Activated CD4-positive, alpha-beta memory T cell treated with anti-CD3 and anti-CD28 coated beads for 36 hours (primary cell): ENCODE results near the gene PSMB7. TPM values are rescaled to one million over a fixed set of nuclear protein-coding genes. Genes with fewer than 3 reads are reported as not detected.

Source experiments
- CTCF ChIA-PET: fragments of 350-600 bp; sonication (Branson Sonifier 250); formaldehyde crosslinking; loops from one replicate; lab custom pipeline; 2021; ENCODE audit warnings: antibody characterized with exemption, inconsistent platforms; lab: Charles Lee
- POLR2A ChIA-PET: fragments of 350-600 bp; sonication (Branson Sonifier 250); formaldehyde crosslinking; loops from one replicate; lab custom pipeline; 2021; ENCODE audit warnings: antibody characterized with exemption; lab: Charles Lee
- DNase-seq: peaks from one replicate; pipeline ENCODE4 v3.0.0-alpha.2; 2020
- H3K27ac Mint-ChIP-seq: one replicate; pipeline ENCODE4 v1.8.0; 2021; ENCODE audit warnings: mixed read lengths
- H3K27me3 Mint-ChIP-seq: one replicate; pipeline ENCODE4 v1.8.0; 2021; ENCODE audit warnings: mixed read lengths
- H3K36me3 Mint-ChIP-seq: one replicate; pipeline ENCODE4 v1.8.0; 2021; ENCODE audit warnings: mixed read lengths
- H3K4me1 Mint-ChIP-seq: one replicate; pipeline ENCODE4 v1.8.0; 2021; ENCODE audit warnings: low read depth, mixed read lengths
- H3K4me3 Mint-ChIP-seq: one replicate; pipeline ENCODE4 v1.8.0; 2021; ENCODE audit warnings: mild to moderate bottlenecking, mixed read lengths
- H3K9me3 Mint-ChIP-seq: one replicate; pipeline ENCODE4 v1.8.0; 2021; ENCODE audit warnings: mixed read lengths
- intact Hi-C: fragments of 100-400 bp; cut with micrococcal nuclease; formaldehyde crosslinking; loops from one replicate; pipeline ENCODE4 v1.15.1; 2023
- total RNA-seq, 2 experiments: library from RNA; stranded (reverse); gene quantifications; one replicate each; pipeline ENCODE4 v1.2.3, GENCODE V29; 2021

Gene PSMB7
- total RNA-seq, 2 experiments from 2014 or later, result 156 TPM

DNA sequence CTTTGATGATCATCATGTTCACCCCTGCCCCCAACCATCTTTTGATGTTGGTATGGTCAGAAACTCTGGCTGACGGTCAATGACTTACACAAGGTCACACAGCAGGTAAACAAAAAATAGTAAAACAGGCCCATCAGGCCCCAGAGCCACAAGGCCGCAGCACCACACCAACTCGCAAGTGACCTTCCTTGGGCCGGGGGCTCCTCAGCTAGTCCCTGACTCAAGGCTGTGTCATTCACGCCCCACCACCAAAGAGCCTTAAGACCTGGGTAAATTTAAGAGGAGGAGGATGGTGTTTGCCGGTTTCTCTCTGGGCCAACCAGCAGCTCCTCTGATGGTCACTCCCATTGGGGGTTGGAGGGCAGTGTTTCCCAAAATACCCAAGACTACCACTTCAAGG is 55.8 kb downstream of the PSMB7 start:
- Mint-ChIP-seq H3K27me3 (no peaks in the 10 kb centered on the region), H3K4me1 (peaks cover 47% of the 10 kb centered on the region), H3K4me3 (no peak overlapping the region), H3K36me3 (no peaks in the 10 kb centered on the region), H3K27ac (peak overlapping the region; percentile 65), H3K9me3 (no peaks in the 10 kb centered on the region)
- POLR2A ChIA-PET, result interaction anchor here (0.6 kb wide), 1 partner anchor 212 kb away, joined by 3 read pairs; no protein-coding TSS in a partner anchor
- DNase-seq, result no peak
- CTCF ChIA-PET, result interaction anchor here (0.6 to 1.3 kb wide), 2 partner anchors 61 to 233 kb away, joined by 3 to 4 read pairs; no protein-coding TSS in a partner anchor
- intact Hi-C loops, result no loop called here

DNA sequence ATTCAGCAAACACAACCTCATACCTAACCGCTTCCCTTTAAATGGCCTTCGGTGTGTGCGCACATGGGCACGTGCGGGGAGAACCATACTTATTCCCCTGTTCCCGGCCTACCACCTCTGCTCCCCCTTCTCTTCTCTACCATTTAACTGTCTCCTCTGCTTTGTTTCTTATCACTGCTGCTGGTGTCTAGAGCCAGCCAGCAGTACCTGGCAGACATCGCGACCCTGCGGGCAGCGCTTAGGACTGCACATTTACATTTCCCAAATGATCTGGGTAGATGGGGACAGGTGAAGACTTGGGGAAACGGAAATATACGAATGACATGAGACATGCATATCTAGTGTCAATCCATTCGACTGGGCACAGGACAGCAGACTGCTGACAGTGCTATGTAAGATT is 56.6 kb downstream of the PSMB7 start:
- intact Hi-C loops, result no loop called here
- POLR2A ChIA-PET, result no interaction called here

DNA sequence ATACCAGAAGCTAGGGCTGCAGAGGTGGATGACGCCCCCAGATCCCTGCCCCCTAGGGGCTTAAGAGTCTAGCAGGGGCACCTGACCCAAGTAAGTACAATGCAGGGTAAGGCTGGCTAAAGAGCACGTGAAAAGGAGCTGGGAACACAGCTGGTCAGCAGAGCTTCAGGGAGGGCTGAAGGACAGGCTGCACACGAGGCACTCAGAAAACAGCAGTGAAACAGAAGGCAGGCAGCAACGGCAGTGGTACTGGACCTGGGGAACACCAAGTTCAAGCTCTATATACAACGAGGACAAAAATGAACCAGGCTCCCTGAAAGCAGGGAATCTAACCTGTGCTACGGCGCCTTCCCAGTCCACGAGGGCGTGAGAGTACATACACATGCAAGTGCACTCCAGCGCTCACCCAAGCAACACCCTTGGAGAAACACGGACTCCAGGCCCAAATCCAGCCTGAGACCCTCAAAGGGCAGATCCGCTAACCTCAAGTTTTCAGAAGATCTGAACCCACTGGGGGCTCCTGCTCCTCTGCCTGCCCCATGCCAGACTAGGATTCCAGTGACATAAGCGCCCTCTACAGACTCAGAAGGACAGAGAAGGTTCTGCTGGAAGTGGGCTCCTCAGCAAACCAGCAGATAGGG is 57.4 kb downstream of the PSMB7 start:
- ChIA-PET POLR2A (no interaction called here), CTCF (no interaction called here)
- no peaks in the 10 kb centered on the region for H3K9me3 Mint-ChIP-seq
- intact Hi-C loops, result no loop called here
- no peak for DNase-seq
- no peak overlapping the region for H3K27ac Mint-ChIP-seq
- peaks cover 43% of the 10 kb centered on the region for H3K4me1 Mint-ChIP-seq
- no peaks in the 10 kb centered on the region for H3K27me3 Mint-ChIP-seq
- peaks cover 10% of the 10 kb centered on the region for H3K36me3 Mint-ChIP-seq
- no peak overlapping the region for H3K4me3 Mint-ChIP-seq

More for the DNA sequence above, 56.6 kb downstream of the PSMB7 start:
- Mint-ChIP-seq H3K9me3 (no peaks in the 10 kb centered on the region), H3K36me3 (peaks cover 3% of the 10 kb centered on the region), H3K27ac (no peak overlapping the region), H3K27me3 (no peaks in the 10 kb centered on the region), H3K4me1 (peaks cover 47% of the 10 kb centered on the region), H3K4me3 (no peak overlapping the region)
- DNase-seq, result no peak
- CTCF ChIA-PET, result no interaction called here

DNA sequence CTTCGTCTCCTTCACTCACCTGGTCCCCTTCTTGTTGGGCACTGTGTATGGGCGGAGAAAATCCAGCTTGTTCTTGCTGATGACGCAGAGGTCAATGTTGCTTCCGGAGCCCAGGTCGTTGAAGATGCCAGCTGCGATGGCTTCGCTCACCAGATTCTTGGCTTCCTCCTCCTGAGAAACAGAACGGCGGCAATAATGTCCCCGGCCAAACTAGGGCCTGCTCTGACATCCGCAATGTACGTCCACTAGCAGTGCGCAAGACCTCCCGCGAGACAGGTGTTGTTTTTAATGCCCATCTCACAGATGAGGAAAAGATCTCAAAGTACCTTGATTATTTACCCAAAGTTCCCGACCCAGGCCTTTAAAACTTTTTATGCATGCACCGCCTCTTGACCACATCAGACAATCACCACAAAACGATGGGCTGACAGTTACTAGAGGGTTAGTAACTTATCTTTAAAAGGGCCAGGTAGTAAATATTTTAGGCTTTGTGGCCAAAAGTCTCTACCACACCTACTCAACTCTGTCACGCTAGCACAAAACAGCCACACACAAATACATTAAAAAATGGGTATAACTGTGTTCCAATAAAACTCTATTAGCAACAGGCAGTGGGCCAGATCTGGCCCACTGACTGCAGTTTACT is 58.4 kb downstream of the PSMB7 start:
- H3K9me3 Mint-ChIP-seq, result no peaks in the 10 kb centered on the region
- intact Hi-C loops, result no loop called here

DNA sequence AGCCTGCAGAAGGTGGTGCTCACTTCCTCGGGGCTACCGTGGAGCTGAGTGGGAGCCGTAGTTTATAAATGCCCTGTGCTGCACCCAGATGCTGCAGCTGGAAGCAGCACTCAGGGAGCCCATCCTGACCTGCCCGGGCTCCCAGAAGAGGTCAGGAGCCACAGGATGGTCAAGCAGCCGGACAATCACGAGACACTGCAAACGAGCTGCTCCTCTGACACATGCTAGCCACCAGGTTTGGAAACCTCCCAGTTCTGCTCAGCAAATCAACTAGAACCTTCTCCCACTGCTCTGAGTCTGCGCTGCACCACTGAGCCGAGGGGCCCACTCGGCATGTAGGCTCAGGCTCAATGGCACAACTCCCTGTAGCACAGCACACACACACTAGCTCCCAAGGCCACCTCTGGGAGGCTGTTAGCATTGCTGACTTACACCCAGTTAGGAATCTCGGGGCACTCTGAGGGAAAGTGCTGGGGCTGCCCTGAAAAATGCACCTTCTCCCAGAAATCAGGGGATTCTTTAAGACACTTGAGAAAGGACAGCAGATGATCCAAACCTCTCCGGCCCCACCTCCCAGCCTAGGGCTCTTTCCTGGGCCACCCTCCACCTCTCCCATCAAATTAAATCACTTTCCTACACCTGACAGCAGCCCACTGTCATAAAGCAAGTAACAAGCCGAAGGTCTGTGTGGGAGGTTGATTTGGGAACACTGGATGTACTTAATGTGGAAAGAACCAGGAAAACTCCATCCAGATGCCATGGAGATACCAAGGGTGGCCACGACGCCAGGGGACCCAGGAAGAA is 59.1 kb downstream of the PSMB7 start:
- Mint-ChIP-seq H3K27ac (peak overlapping the region; percentile 73), H3K4me3 (no peak overlapping the region), H3K9me3 (no peaks in the 10 kb centered on the region), H3K27me3 (no peaks in the 10 kb centered on the region), H3K36me3 (peaks cover 21% of the 10 kb centered on the region), H3K4me1 (peaks cover 39% of the 10 kb centered on the region)
- POLR2A ChIA-PET, result no interaction called here
- CTCF ChIA-PET, result no interaction called here
- DNase-seq, result no peak
- intact Hi-C loops, result no loop called here

More for the DNA sequence above, 58.4 kb downstream of the PSMB7 start:
- H3K27ac Mint-ChIP-seq, result peak overlapping the region; percentile 73
- peaks cover 18% of the 10 kb centered on the region for H3K36me3 Mint-ChIP-seq
- no peaks in the 10 kb centered on the region for H3K27me3 Mint-ChIP-seq
- H3K4me3 Mint-ChIP-seq, result no peak overlapping the region
- no peak for DNase-seq
- H3K4me1 Mint-ChIP-seq, result peaks cover 43% of the 10 kb centered on the region
- ChIA-PET CTCF (no interaction called here), POLR2A (no interaction called here)

DNA sequence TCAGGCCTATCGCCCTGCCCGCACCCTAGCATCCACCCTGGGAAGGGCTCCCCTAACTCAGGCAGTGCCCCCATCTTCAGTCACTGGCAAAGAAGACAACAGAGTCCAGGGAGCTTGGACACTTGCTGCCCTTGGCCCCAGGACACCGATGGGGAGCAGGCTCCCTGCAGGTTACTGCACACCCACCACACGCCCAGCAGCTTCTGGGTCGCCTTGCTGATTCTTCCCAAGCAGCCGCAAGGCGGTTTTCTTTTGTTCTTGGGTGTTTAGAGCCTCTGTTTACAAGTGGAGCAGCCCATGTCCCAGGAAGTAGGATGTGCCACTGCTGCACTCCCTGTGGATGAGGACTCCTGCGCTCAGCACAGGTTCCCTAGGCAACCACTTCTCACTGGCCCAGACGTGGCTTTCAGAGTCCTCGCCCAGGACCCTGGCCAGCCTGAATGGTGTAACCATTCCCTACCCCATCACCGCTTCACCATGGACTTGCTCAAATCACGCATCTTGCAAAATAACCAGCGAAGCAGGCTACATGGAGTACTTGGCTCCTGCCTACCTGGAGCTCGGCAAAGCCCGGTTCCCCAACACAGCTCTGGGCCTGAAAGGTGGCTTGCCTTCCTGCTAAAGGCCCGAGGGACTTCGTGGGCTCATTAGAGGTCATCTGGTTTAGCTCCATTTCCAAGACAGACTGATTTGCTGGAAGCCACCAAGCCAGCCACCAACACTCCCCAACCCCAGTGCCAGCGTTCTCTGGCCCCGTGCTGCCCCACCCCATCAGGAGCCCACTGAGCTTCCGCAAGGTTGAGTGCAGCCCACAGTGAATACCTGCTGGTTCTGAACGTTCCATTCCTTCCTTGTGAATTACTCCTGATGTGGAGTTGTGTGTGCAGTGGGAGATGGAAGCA is 60.0 kb downstream of the PSMB7 start:
- H3K27me3 Mint-ChIP-seq, result no peaks in the 10 kb centered on the region
- no peak overlapping the region for H3K27ac Mint-ChIP-seq
- no peaks in the 10 kb centered on the region for H3K9me3 Mint-ChIP-seq
- POLR2A ChIA-PET, result no interaction called here
- DNase-seq, result no peak
- intact Hi-C loops, result no loop called here
- H3K36me3 Mint-ChIP-seq, result peaks cover 25% of the 10 kb centered on the region
- CTCF ChIA-PET, result no interaction called here
- H3K4me1 Mint-ChIP-seq, result peaks cover 35% of the 10 kb centered on the region
- H3K4me3 Mint-ChIP-seq, result no peak overlapping the region

DNA sequence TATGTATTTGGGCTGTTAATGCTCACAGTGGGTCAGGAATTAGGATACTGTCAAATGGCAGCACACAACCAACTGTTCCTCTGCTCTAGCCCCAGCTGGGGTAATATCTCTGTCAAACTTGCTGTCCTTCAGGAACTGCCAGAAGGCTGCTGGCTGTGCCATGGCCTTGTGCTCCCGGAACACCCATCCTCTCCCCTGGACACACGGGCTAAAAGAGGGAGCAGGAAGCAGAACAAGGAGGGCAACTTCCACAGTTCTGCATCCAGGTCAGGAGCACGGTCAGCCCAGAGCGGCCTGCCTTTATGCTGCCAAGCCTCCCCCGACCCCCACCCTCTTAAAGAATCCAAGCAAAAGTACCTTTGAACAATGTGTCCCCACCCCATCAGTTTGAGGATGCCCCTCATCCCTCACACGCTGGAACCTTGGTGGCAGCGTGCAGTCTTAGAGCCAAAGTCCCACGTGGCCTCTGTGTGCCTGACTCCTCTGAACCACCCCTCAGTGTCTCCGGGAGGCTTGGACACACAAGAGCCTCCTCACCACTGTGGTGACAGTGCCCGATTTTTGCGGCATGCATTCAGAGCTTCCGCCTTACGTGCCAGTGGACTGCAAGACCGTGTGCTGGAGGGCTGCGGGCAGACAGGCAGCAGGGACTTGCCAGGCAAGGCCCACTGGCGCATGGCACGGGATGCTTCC is 60.8 kb downstream of the PSMB7 start:
- POLR2A ChIA-PET, result no interaction called here
- peaks cover 25% of the 10 kb centered on the region for H3K36me3 Mint-ChIP-seq
- H3K27ac Mint-ChIP-seq, result no peak overlapping the region
- DNase-seq, result no peak
- intact Hi-C loops, result no loop called here
- no peaks in the 10 kb centered on the region for H3K27me3 Mint-ChIP-seq
- CTCF ChIA-PET, result no interaction called here
- H3K4me3 Mint-ChIP-seq, result no peak overlapping the region
- peaks cover 27% of the 10 kb centered on the region for H3K4me1 Mint-ChIP-seq
- no peaks in the 10 kb centered on the region for H3K9me3 Mint-ChIP-seq

DNA sequence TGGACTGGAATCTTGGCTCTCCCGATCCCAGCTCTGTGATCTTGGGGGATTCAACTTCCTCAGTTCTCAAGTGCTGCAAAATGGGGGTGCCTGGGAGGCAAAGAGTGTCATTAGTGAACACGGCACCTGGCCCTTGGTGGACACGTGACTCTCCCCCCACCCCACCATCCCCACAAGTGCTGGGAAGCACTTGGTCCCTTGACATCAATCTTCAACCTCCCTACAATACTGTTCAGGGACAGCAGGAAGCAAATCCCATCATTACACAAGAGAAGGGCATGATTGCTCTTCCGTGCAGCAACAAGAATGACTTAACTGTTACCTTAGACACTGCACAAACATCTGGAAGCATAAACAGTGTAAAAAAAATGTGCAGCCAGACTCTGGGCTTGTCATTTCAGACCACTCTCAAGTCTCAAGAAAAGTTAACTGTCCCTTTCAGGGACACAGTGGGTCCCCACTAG is 61.4 kb downstream of the PSMB7 start:
- H3K4me1 Mint-ChIP-seq, result peaks cover 21% of the 10 kb centered on the region
- ChIA-PET POLR2A (no interaction called here), CTCF (no interaction called here)
- no peak for DNase-seq
- no peak overlapping the region for H3K27ac Mint-ChIP-seq
- intact Hi-C loops, result no loop called here
- H3K4me3 Mint-ChIP-seq, result no peak overlapping the region
- H3K36me3 Mint-ChIP-seq, result peaks cover 25% of the 10 kb centered on the region
- no peaks in the 10 kb centered on the region for H3K27me3 Mint-ChIP-seq
- H3K9me3 Mint-ChIP-seq, result no peaks in the 10 kb centered on the region

DNA sequence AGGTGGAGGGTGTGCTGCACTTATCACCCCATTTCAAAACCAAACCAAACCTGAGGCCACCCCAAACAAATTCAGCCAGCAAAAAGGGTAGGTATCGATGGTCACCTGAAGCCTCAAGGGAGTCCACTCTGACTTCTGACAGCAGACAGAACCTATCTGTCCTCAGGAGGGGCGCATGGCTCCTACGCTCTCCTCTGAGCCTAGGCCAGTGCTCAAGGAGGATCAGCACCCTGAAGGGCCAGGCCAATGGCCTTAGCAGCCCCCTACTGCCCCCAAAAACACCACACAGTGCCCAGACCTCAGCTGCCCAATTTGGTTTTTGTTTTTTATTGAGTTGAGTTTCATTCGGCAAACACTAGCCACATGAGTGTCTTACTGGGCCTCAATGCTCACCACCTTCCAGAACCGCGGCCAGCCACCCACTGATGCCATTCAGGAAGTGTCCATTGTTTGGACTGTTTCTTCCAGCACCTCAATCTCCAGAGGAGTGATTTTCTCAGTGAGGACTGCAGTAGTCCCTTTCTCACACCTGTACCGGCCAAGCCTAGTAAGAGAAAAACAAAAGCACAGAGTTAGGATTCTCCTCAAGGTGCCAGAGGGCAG is 62.0 kb downstream of the PSMB7 start:
- Mint-ChIP-seq H3K9me3 (no peaks in the 10 kb centered on the region), H3K36me3 (peaks cover 28% of the 10 kb centered on the region), H3K27ac (no peak overlapping the region), H3K4me3 (no peak overlapping the region), H3K4me1 (peaks cover 16% of the 10 kb centered on the region), H3K27me3 (no peaks in the 10 kb centered on the region)
- intact Hi-C loops, result no loop called here
- no peak for DNase-seq
- POLR2A ChIA-PET, result no interaction called here
- CTCF ChIA-PET, result interaction anchor here (1.1 kb wide), 1 partner anchor 258 kb away, joined by 3 read pairs; no protein-coding TSS in a partner anchor

DNA sequence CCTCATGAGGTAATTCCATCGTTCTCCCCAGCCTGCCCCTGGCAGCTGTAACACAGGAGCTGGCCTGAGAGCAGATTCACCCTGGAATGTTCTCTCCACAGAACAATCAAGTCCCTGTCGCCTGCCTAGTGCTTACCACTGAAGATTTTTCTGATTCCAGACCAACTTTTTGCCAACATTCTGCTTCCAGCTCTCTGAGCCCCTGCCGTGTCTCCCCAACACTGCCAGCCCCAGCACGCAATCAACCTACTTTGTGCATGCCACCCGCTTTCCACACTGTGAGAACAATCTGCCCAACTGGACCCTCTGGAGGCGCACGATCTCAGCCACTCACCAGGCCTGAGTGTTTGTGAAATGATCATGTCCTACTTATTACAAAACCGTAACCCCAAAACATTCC is 62.6 kb downstream of the PSMB7 start:
- ChIA-PET POLR2A (no interaction called here), CTCF (interaction anchor here (1.1 kb wide), 1 partner anchor 257 kb away, joined by 3 read pairs; no protein-coding TSS in a partner anchor)
- peaks cover 10% of the 10 kb centered on the region for H3K4me1 Mint-ChIP-seq
- no peak overlapping the region for H3K4me3 Mint-ChIP-seq
- no peak overlapping the region for H3K27ac Mint-ChIP-seq
- H3K27me3 Mint-ChIP-seq, result no peaks in the 10 kb centered on the region
- H3K36me3 Mint-ChIP-seq, result peaks cover 28% of the 10 kb centered on the region
- H3K9me3 Mint-ChIP-seq, result no peaks in the 10 kb centered on the region
- no peak for DNase-seq
- intact Hi-C loops, result no loop called here
